ENCODE measurements around the gene ADAMTS4.

ADAMTS4 gene

DNA sequence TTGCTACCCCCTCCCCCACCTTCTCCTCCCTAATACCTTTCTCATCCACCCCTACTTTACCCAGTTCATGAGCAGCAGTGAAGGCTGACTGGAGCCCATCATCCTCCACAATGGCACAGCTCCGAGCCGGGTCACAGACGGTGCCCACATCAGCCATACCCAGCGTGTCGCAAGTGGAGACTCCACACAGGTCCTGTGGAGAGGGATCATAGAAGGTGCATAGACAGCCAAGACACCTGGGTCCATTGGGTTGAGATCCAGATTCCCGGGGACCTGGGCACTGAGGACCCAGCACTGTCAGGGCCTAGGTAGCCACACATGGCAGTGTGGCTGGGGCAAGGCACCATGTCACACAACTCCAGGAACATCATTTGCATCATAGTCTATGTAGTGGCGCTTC is 2.7 kb downstream of the ADAMTS4 start:
- no peak for DNase-seq (ENCODE audit: low read depth)

DNA sequence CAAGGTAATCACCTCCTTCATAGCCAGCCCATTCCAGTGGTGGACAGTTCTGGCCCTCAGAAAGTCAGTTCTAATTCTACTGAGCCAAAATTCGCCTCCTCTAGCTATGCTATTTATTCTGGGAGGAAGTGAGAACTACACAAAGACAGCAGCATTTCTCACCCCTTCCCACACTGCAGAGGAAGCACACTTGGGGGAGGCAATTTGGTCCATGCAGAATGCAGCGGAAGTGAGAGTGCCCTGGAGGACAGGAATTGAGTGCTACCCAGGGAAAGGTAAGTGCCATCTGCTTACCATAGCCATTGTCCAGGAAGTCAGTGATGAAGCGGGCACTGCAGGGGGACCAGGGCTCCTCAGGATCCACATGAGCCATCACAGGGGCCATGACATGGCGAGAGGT is 3.7 kb downstream of the ADAMTS4 start:
- no peak for DNase-seq (ENCODE audit: low read depth)

DNA sequence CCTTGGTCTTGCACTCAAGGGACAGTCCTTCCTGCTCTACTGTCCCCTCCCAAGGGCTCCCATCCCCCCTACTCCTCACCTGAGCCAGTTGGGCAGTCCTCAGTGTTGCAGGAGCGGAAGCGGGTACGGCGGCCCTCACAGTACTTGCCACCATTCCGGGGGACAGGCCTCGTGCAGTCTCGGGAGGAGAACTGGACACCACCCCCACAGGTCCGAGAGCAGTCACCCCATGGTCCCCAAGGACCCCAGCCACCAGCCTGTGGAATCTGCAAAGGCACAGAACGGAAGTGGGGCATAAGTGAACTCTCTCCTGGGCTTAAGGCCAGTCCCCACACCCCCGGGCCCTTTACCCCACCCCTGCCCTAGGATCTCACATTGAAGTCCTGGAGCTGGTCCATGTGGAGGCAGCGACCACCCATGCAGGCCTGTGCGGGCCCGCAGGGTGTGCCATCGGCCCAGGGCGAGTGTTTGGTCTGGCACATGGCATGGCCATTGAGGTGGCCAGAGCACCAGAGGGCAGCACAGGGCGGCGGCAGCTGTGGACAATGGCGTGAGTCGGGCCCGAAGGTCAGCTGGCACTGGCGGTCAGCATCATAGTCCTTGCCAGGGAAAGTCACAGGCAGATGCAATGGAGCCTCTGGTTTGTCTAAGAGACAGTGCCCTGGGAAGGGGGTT is 5.2 kb downstream of the ADAMTS4 start:
- no peak for DNase-seq (ENCODE audit: low read depth)

DNA sequence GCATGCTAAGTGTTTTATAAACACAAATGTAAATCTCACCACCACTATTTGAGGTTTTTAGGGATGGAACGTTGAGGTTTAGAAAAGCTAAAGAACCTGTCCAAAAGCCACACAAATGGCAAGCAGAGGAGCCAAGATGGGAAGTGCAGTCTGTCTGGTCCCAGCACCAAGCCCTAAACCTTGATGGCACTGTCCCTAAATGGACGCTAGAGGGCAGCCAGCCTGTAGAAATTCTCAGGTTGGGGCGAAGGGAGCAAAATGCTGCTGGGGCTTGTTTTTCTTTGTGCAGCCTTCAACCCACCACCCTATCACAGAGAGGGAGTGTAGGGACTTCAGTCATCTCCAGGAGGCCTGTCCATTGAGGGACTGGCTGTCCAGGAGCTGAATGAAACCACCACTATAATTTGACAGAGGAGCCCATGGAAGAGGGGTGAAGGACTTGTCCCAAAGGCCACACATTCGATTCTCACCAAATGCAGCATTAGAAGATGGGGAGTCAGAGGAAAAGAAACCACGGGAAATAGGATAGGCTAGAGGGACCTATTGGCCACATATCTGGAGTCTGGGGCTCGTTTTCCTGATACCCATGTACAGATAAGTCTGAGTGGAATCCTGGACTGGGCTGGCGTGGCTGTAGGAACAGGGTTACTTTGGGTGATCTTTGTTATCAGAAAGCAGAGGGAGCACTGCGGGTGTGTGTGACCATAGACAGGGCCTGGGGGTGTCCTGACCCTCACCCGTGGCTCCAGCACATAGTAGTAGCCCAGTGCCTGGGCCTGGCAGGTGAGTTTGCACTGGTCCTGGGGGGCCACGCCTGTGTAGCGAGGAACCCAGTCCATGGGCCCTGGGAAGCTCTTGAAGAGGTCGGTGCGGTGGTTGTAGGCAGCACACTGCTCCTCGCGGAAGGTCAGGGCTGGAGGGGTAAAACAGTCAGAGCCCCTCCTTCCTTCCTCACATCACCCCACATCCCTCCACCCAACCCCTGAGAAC is 6.1 kb downstream of the ADAMTS4 start:
- DNase-seq (ENCODE audit: low read depth) = no peak

DNA sequence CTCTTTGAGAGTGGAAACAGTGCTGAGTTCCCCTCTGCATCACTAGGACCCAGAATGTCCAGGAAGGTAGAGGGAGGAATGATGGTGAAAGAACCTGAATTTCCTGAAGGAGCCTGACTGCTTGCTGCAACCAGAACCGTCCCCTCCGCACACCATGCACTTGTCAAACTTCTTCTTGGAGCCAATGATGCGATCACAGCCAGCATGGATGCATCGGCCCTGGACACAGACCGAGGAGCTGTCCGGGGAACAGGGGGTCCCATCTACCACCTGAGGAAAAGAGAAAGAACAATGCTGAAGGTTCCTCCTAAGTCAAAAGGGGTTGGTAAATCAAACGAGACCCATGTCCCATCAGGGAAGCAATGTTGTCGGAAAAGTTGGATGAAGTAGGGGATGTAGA is 6.9 kb downstream of the ADAMTS4 start:
- no peak for DNase-seq (ENCODE audit: low read depth)

DNA sequence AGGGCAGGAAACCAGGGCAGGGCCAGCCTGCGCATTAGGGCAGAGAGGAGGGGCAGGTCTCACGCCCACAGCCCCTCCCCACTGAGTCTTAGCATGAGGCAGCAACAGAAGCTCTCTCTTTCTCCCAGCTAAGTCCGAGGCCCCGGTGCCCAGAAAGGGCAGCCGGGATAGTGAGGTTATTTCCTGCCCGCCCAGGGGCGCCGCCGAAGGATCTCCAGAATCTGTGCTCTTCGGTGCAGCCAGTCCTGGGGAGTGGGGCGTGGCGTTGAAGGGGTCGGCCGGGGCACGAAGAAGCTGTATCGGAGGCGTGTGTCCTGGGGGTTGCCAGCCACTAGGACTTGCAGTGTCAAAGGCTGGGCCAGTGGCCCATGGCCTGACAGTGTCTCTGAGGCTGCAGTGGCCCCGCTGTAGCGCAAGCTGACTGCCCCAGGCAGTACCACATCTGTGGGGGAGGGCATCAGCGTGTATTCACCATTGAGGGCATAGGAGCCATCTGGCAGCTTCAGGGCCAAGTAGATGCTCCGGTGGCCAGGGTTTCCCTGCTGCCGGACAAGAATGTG is 7.8 kb downstream of the ADAMTS4 start:
- no peak for DNase-seq (ENCODE audit: low read depth)

DNA sequence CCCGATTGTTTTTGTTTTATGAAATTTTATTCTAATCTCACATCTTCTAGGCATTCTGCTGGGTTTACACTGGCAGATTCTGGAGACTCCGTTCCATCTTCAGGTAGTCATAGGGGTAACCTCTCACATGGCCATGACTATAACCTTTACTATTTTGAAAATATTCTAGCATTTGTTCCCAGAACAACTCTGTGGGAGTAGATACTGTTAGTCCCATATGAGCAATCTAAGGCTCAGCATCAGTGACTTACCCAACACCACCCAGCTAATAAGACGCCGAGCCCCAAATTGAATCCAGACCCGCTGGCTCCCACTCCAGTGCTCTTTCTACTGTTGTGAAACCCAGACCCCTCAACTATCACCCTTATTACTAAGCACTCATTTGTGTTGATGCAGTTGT is 9.8 kb downstream of the ADAMTS4 start:
- DNase-seq (ENCODE audit: low read depth) = no peak

DNA sequence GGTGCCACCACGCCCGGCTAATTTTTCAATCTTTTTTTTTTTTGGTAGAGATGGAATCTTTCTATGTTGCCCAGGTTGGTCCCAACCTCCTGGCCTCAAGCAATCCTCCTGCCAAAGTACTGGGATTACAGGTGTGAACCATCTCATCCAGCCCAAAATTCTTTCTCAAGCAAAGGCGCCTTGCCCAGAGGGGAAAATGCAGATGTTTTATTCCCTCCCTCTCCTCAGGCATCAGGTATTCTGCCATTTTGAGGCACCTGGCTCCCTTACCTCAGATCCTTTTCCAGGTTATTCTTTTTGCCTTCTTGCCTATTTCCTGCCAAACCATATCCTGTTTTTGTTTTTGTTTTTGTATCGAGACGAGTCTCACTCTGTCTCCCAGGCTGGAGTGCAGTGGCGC is 10.5 kb downstream of the ADAMTS4 start:
- no peak for DNase-seq (ENCODE audit: low read depth)

DNA sequence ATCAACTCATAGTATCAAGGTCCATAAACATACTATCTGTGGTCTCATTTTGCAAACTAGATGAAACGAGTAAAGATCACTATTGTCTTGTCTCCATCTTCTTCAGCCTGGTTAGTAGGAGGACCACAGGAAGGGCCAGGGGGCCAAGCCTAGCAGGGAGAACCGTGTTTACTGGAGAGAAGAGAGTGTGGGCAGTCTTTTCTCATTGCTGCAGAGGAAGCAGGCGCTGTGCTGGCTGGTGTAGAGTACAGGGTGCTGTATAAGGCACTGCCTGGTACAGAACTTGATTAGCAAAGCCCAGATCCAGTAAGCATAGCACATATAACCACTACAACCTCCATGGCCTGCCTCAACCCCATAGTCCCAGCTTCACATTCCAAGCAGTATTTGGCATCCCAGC is 11.5 kb downstream of the ADAMTS4 start:
- no peak for DNase-seq (ENCODE audit: low read depth)

DNA sequence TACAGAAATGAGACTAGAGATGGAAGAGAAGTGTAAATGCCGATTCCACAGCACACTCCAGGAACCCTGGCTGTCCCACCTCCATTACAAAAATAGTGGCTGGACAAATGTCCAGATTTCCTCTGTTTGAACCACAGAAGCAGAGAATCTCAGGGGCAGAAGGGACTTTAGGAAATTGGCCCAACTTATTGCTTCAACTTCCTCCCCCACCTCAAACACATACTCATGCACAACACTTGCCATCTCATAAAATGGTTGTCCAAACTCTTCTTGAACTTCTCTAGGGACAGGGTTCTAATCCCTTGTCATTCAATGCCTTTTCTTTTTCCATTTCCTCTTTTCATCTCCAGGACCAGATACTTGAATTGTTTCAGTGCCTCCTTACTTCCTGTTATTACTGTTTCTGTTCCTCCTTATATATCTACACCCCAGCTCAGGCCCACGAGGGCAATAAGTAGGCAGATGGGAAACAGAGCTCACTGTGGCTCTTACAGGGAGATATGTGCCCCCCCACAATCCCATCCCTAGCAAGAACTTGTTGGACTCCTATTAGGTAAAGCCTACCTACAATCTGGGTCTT is 13.0 kb downstream of the ADAMTS4 start:
- DNase-seq (ENCODE audit: low read depth) = no peak

DNA sequence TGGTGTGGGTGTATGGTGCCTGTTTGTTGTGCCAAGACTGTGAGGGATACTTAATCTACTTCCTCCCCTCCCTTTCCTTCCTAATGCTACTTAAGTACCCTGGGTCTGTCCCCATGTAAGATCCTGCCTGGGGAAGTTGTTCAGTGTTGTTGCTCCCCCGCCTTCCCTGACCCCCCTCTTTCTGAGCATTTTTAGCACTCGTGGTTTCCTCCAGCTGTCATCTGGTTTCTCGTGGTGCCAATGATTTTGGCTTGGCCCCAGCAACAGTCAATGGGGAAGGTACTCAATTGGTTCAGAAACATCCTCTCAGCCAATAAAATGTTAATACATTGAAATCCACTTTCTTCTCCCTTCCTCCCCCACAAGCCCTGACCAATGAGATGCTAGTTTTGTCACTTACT is 13.6 kb downstream of the ADAMTS4 start:
- DNase-seq (ENCODE audit: low read depth) = no peak

DNA sequence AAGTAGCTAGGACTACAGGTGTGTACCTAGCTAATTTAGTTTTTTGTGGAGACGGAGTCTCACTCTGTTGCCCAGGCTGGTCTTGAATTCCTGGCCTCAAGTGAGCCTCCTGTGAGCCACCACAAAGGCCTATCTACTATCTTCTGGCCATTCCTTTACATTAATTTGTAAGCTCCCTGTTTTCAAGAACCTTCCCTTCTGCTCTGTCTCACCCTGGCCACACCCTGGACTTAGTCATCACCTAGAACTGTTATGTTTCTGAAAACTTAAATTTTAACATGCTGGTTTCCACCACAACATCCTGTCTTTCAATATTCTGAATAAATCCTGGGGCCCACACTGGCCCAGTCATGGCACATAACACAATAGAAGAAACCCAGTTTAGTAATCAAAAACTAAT is 16.6 kb downstream of the ADAMTS4 start:
- DNase-seq (ENCODE audit: low read depth) = no peak

DNA sequence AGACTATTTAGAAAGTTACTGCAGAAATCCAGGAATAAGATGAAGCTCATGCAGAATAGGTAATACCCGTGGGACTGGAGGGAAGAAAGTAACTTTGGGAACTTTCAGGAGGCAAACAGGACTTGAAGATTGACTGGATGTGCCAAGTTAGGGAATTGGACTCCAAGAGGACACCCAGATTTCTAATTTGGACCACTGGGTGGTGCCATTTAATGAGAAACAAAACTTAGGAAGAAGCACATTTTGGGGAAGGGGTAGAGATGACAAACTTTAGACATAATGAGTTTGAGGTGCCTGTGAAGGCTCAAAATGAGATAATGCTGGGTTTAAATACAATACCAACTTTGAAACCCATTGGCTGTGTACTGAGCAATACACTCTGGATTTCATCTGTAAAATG is 18.2 kb downstream of the ADAMTS4 start:
- no peak for DNase-seq (ENCODE audit: low read depth)

DNA sequence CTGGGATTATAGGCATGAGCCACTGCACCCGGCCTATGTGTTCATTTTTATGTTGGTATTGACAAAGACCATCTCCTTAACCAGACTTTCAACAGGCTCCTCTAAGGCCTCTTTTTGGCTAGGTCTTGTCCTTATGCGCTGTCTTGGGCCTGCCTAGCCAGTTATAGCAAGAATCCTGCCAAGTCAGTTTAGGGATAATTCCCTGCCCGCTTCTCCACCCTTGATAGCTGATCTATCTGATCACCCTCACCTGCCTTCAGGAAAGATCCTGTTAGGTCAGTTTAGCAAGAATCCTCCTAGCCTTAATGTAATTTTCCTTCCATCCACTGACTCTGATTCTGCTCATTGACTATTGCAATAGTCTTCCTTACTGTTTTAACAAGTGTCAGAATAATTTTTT is 19.2 kb downstream of the ADAMTS4 start:
- DNase-seq (ENCODE audit: low read depth) = no peak

DNA sequence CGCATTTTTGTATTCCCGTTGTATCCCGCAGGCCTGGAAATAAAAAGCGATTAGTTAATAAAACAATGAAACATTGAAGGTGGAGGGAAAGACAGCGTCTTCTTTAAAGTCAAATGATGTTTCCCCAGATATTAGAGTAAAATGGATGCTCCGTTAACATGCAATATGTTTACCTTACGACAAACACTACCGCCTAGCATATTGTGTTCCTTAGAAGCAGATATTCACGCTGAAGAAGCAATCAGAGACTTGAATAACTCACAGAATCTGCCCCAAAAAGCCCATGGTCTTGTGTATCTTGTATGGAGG is 21.0 kb downstream of the ADAMTS4 start:
- no peak for DNase-seq (ENCODE audit: low read depth)

DNA sequence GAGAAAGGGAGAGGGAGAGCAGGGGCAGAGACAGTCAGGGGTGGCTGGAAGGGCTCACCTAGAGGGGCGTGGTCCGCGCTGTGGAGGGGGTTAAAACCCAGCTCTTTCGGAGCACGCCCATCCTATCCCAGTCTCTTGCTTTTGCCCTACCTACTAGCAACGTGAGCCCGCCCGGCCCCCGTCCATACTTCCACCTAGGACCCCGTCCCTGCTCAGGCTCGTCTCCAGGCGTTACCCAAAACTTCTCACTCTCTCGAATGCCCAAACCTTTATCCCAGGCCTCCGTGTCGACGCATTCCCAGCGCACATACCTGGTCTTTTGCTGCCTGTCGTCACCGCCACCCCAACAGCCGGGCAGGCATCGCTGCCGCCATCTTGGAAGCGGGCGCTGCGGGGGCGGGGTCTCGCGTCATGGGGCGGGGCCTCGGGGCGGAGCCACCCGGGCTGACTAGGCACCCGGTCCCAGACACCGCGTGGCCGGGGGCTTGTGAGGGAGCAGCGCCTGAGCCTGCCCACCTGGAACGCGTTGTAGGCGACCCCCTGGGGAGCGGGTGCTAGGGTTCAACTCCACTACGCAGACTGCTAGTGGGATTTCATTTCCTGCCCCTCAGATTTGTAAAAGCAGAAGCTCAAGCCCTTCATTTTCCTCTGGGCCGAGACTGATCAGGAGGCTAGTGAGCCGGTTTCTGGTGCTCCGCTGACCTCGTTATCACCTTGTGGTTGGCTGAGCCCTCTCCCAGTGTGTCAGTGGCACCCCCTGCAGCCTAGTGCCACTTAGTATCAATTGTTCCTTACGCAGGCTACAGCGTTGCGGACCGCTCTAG is 21.5 kb downstream of the ADAMTS4 start, which contains the start of gene B4GALT3:
Gene B4GALT3, minus strand, starts transcription at position 396 of the 824 bp plus-strand sequence. CDS start 1,447 bp downstream, outside the sequence.
- DNase-seq (ENCODE audit: low read depth) = peak; percentile 97

DNA sequence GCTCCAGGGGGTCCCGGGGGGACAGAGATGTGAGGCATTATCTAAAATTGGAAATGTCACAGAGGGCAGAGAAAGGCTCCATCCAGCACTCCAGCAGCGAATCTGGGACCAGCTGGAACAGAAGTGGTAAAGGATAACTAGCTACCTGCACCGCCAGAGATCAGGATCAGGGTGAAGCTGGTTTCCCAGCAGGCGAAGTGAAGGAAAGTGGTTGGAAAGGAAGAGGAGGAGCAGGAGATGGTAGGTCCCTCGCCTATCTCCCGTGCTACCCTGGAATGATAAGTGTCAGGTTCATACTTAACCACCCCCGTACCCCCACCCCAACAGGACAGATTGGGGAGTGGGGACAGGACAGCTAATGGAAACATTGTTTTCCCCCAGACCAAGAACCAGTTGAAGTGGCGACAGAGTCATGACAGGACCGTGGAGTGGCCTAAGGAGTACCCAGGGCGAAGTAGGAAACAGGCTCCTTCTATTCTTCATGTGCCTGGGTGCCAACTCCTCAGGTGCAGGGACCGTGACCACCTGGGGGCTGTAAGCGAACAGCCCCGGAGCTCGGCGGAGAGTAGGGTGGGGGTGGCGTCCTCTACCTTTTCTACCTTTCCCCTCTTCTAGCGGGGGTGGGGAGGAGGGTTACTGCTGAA is 22.3 kb downstream of the ADAMTS4 start:
- no peak for DNase-seq (ENCODE audit: low read depth)

DNA sequence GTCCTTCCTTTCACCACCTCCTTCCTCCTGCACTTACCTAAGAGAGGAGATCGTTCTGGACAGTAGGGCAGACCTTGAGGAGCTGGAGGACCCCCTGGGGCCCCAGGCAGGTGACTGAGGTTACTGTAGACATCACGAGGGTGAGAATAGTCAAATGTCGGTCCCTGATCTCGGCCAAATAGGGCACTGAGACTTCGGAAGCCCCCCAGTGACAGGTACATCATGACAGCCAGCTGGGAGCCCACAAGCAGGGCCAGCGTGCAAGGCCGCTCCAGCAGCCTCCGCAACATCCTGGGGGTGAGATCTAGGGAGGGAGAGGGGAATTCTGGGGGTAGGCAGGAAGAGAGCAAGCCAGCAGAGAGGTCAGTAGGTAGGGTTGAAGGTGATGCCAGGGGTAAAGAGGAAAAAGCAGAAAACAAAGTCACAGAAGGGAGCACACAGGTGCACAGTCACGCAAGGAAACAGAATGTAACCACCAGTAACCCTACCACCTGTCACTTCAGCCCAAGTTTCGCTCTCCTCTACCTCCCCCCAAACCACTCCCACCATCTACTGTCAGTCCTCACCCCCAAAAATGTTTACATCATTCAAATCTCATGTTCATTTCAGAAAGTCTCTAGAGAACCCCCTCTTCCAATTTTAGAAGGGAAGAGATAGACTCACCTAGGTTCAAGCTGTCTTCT is 22.9 kb downstream of the ADAMTS4 start:
- DNase-seq (ENCODE audit: low read depth) = no peak

DNA sequence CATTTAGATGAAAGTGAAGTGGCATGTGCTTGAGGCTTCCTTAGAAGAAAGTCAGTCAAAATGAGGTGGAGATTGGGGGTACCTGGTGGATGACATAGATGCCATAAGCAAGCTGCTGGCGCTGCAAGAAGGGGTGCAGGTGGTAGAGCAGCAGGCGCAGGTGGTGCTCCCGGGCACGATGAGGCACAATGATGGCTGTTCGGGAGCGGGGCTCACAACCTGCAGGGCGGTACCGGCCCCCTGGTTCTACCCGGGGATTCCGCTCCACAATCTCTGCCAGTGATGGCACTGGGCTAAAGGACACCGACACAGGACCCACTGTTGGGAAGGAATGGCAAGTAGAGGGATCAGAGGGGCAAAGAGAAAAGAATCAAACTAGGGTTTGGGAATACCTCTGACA is 23.9 kb downstream of the ADAMTS4 start:
- DNase-seq (ENCODE audit: low read depth) = no peak

DNA sequence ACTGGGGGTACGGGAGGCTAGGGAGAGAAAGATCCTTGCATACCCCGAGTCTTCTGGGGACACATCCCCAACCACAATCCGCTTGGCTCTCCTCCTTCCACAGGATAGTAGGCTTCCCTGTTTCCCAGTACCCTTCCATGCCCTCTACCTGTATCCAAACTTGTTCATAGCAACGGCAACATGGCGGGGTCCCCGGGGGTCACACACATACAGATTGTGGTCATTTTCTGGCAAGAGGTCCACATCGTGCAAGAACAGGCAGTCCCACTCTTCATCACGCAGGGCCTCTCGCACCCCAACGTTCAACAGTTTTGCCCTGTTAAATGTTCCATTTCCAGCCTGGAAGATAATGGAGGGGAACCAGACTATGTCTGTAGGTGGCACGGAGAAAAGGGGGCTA is 25.1 kb downstream of the ADAMTS4 start:
- no peak for DNase-seq (ENCODE audit: low read depth)

All from stimulated activated CD8-positive, alpha-beta memory T cell treated with anti-CD3 and anti-CD28 coated beads, Interleukin-7, amount 100 ng/mL, for 24 hours (primary cell).